ENCODE results near the gene AARS1. TPM values are rescaled to one million over a fixed set of nuclear protein-coding genes. Genes with fewer than 3 reads are reported as not detected.
"Not testable (repeated sequence)": the region's sequence is repeated elsewhere in the genome, so short reads cannot be mapped to it uniquely, and the experiment has no call there.

The AARS1 gene
- total and polyA plus RNA-seq, 2 experiments from 2014 or later = 105 to 292 TPM

GRCh38 chr16:70307726-70308125 is 18.4 kb upstream of the AARS1 start:
- not testable (repeated sequence) for H3K36me3 Mint-ChIP-seq (ENCODE audit: low read depth); H3K27me3 ChIP-seq (ENCODE audit: insufficient read depth); H3K27me3 Mint-ChIP-seq (ENCODE audit: insufficient read depth, low read depth, poor library complexity); DNase-seq (ENCODE audit: low spot score); H3K4me2 ChIP-seq; H3K27ac Mint-ChIP-seq; H3K4me1 Mint-ChIP-seq; H3K4me3 ChIP-seq; H3K9me3 Mint-ChIP-seq; H3K9me2 ChIP-seq (ENCODE audit: insufficient read depth); H3K4me1 ChIP-seq (ENCODE audit: insufficient read depth); H2AFZ ChIP-seq; H3K4me3 Mint-ChIP-seq; ATAC-seq; H3K36me3 ChIP-seq (ENCODE audit: insufficient read depth); H3K27ac ChIP-seq (ENCODE audit: low read depth)
- H3K79me2 ChIP-seq (replicated peaks; ENCODE audit: insufficient read depth) = peaks cover 81% of the 10 kb centered on the region
- H4K20me1 ChIP-seq (replicated peaks; ENCODE audit: insufficient read depth) = peaks cover 38% of the 10 kb centered on the region
- H3F3A ChIP-seq (replicated peaks; ENCODE audit: low read depth) = 0 out of 2 replicates have a peak, but pooled peaks cover 10% of the 10 kb centered on the region

- no peak overlapping the region for H2AFZ ChIP-seq
- H3K9me2 ChIP-seq (ENCODE audit: insufficient read depth) = no peaks in the 10 kb centered on the region
- H4K20me1 ChIP-seq (replicated peaks; ENCODE audit: insufficient read depth) = peaks cover 46% of the 10 kb centered on the region
- H3K4me1 Mint-ChIP-seq = peaks cover 2% of the 10 kb centered on the region; the same call in 1 of the 3 replicates
- no peak overlapping the region for H3K27ac Mint-ChIP-seq
- no peak overlapping the region for H3K27ac ChIP-seq (ENCODE audit: low read depth)
- no peak overlapping the region for H3K4me2 ChIP-seq
- ATAC-seq (no peak), DNase-seq (ENCODE audit: low spot score) (no peak)
- no peaks in the 10 kb centered on the region for H3K27me3 ChIP-seq (ENCODE audit: insufficient read depth)
- H3K4me3 Mint-ChIP-seq = no peak overlapping the region
- H3K36me3 Mint-ChIP-seq (ENCODE audit: low read depth) = peaks cover 9% of the 10 kb centered on the region; the same call in 2 of the 3 replicates
- H3K9me3 Mint-ChIP-seq = no peaks in the 10 kb centered on the region
- no peak overlapping the region for H3K4me3 ChIP-seq
- peaks cover 3% of the 10 kb centered on the region for H3K27me3 Mint-ChIP-seq (ENCODE audit: insufficient read depth, low read depth, poor library complexity)
- H3F3A ChIP-seq (replicated peaks; ENCODE audit: low read depth) = 0 out of 2 replicates have a peak, but pooled peaks cover 10% of the 10 kb centered on the region
- H3K79me2 ChIP-seq (replicated peaks; ENCODE audit: insufficient read depth) = peaks cover 81% of the 10 kb centered on the region
- no peaks in the 10 kb centered on the region for H3K36me3 ChIP-seq (ENCODE audit: insufficient read depth)
- no peaks in the 10 kb centered on the region for H3K4me1 ChIP-seq (ENCODE audit: insufficient read depth)
- no peak for TF ChIP-seq CTCF (conservative IDR thresholded peaks at IDR 0.05; ENCODE audit: low read depth in 2 of 2)
- TF ChIP-seq NANOG (IDR thresholded peaks at IDR 0.05; ENCODE audit: borderline replicate concordance) = no peak
- TF ChIP-seq ZNF462 (CRISPR knock-in tag; IDR thresholded peaks at IDR 0.05) = no peak
- no peak for TF ChIP-seq REST (IDR thresholded peaks at IDR 0.05; ENCODE audit: unreplicated experiment)
- no peak for TF ChIP-seq EZH2phosphoT487 (IDR thresholded peaks at IDR 0.05; ENCODE audit: unreplicated experiment)
- TF ChIP-seq POLR2AphosphoS5 (IDR thresholded peaks at IDR 0.05; ENCODE audit: low read depth) = no peak
- no peak for TF ChIP-seq EZH2 (IDR thresholded peaks at IDR 0.05; ENCODE audit: low read depth, unreplicated experiment)
- no peak for TF ChIP-seq ETS1 (IDR thresholded peaks at IDR 0.05)
- TF ChIP-seq CREB1 (CRISPR knock-in tag; IDR thresholded peaks at IDR 0.05; ENCODE audit: low read depth) = no peak
- TF ChIP-seq ZNF114 (CRISPR knock-in tag; IDR thresholded peaks at IDR 0.05) = no peak
These were observed 17.6 kb upstream of the AARS1 start for GRCh38 chr16:70306880-70307279.

Measured in GM23338 (cell line).